Measurements from ENCODE around the gene TAF10. TPM values are rescaled to one million over a fixed set of nuclear protein-coding genes. Genes with fewer than 3 reads are reported as not detected.

Gene TAF10
- total and polyA plus RNA-seq, 5 experiments from 2014 or later: 107 to 332 (median 247) TPM

DNA sequence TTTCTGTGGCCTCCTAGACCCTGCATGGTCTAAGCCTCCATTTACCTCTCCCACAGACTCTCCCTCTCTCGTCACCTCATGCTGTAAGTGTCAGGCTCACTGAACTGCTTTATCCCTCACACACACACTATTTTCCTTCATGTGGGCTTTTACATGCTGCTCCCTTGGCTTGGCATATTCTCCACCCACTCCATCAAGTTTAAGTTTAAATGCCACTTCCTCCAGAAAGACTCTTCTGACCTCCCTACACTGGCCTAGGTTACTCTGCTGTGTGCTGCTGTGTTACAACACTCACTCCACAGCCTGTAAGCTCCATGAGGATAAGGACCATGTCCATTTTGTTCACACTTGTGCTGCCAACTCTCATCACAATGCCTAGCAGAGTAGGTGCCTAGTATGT lies 41.1 kb upstream of the TAF10 start:
- no peak overlapping the region for H3K4me3 Mint-ChIP-seq
- no peaks in the 10 kb centered on the region for H3K36me3 Mint-ChIP-seq
- ATAC-seq: no peak
- no peaks in the 10 kb centered on the region for H3K27me3 Mint-ChIP-seq
- DNase-seq: no peak
- no peak overlapping the region for H3K27ac Mint-ChIP-seq
- POLR2A ChIA-PET: interaction anchor here (0.5 to 5.8 kb wide), 6 partner anchors 9 to 41 kb away, joined by 3 to 38 read pairs (median 4); partner anchors contain the start of genes TAF10 and TPP1
- H3K9me3 Mint-ChIP-seq: no peaks in the 10 kb centered on the region
- H3K4me1 Mint-ChIP-seq: peaks cover 4 to 13% (median 10%) of the 10 kb centered on the region in 4 donors

DNA sequence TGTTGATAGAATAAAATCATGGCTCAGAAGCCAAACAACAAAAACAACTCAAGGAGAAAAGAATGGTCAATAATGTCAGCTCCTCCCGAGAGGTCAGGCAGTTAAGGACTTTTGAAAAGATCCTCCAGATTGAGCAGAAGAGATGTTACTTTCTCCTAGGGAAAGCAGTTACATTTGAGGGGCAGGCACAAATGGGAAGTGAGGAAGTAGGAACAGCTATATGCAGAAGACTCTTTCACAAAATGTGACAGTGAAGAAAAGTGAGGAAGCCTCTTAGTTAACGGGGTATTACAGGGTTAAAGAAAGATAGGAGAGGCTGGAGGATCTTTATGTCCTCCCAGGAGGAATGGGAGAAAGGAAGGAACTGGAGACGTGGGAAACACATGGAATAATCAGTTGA lies 40.2 kb upstream of the TAF10 start:
- H3K4me3 Mint-ChIP-seq: no peak overlapping the region
- DNase-seq (no peak), ATAC-seq (no peak)
- POLR2A ChIA-PET: interaction anchor here (0.9 to 1.6 kb wide), 4 partner anchors 9 to 48 kb away, joined by 3 to 7 read pairs (median 3); partner anchors contain the start of gene TAF10
- no peaks in the 10 kb centered on the region for H3K27me3 Mint-ChIP-seq
- H3K9me3 Mint-ChIP-seq: no peaks in the 10 kb centered on the region
- peaks cover 4 to 13% (median 10%) of the 10 kb centered on the region in 4 donors for H3K4me1 Mint-ChIP-seq
- no peak overlapping the region for H3K27ac Mint-ChIP-seq
- H3K36me3 Mint-ChIP-seq: no peaks in the 10 kb centered on the region

DNA sequence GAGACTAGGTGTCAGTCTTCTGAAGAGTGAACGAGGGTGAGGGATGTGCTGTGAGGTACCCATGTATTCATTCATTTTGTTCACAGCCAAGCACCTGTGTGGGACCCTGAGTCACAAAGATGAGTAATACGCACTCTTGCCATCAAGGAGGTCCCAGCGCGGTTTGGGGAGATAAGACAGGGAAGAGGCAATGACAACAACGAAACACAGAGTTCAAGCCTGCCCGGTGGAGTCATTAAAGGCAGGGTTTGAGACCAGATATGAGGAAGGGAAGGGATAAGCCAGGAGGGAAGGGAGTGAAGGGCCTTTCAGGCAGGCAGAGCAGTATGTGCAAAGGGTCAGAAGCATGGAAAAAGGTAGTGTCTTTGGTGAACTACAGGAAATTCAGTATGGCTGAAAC lies 39.0 kb upstream of the TAF10 start:
- H3K27ac Mint-ChIP-seq: no peak overlapping the region
- H3K9me3 Mint-ChIP-seq: no peaks in the 10 kb centered on the region
- H3K4me3 Mint-ChIP-seq: no peak overlapping the region
- no peaks in the 10 kb centered on the region for H3K36me3 Mint-ChIP-seq
- H3K4me1 Mint-ChIP-seq: peaks cover 0 to 2% (median 1%) of the 10 kb centered on the region in 4 donors
- H3K27me3 Mint-ChIP-seq: no peaks in the 10 kb centered on the region
- POLR2A ChIA-PET: interaction anchor here (0.6 to 2.2 kb wide), 3 partner anchors 31 to 39 kb away, joined by 3 to 7 read pairs (median 7); partner anchors contain the start of gene TAF10
- ATAC-seq: no peak
- no peak for DNase-seq

DNA sequence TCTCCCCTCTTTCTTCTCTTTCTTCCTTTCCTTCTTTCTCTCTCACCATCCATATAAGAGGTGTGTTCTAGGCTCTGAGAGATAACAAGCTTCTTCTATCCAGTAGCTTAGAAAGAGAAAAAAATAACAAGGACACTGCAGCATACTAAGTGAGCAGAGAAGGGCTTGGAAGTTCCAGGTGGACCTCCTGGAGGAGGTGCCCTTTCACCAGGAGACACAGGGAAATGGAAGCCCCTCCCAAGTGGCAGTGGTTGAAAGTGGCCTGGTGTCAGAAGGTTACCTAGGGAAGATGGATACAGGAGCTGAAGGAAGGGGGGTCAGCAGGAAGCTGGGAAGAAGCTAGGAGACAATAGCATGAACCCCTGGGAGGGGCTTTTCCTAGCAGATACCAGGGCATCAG lies 38.1 kb upstream of the TAF10 start:
- no peak overlapping the region for H3K4me3 Mint-ChIP-seq
- no peak for DNase-seq
- H3K9me3 Mint-ChIP-seq: no peaks in the 10 kb centered on the region
- peaks cover 0 to 8% (median 0%) of the 10 kb centered on the region in 4 donors for H3K4me1 Mint-ChIP-seq
- no peaks in the 10 kb centered on the region for H3K27me3 Mint-ChIP-seq
- no peak overlapping the region for H3K27ac Mint-ChIP-seq
- POLR2A ChIA-PET: interaction anchor here (0.7 to 5.6 kb wide), 5 partner anchors 11 to 38 kb away, joined by 3 to 38 read pairs (median 4); partner anchors contain the start of genes MRPL17, TAF10 and TPP1
- H3K36me3 Mint-ChIP-seq: no peaks in the 10 kb centered on the region
- no peak for ATAC-seq

DNA sequence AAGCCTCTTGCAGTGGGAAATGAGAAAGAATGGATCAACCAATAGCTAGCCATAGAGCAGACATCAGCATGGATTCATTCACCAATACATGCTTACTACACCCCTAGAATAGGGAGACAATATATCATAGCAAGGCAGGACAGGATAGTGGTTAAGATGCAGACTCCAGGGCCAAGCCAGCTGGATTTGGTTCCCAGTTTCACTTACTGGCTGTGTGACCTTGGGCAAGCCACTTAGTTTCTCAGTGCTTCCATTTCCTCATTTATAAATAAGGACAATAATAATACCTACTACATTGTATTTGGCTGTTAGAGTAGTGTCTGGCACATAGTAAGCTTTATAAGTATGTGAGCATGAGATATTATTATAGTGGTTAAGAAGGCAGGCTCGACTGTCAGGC lies 36.5 kb upstream of the TAF10 start:
- Mint-ChIP-seq H3K4me1 (peaks cover 0 to 12% (median 0%) of the 10 kb centered on the region in 4 donors), H3K27ac (no peak overlapping the region), H3K36me3 (no peaks in the 10 kb centered on the region), H3K27me3 (no peaks in the 10 kb centered on the region), H3K4me3 (no peak overlapping the region), H3K9me3 (no peaks in the 10 kb centered on the region)
- DNase-seq (no peak), ATAC-seq (no peak)
- POLR2A ChIA-PET: interaction anchor here (0.6 to 5.6 kb wide), 10 partner anchors 11 to 235 kb away, joined by 3 to 38 read pairs (median 5); partner anchors contain the start of genes MRPL17, TAF10 and TPP1

DNA sequence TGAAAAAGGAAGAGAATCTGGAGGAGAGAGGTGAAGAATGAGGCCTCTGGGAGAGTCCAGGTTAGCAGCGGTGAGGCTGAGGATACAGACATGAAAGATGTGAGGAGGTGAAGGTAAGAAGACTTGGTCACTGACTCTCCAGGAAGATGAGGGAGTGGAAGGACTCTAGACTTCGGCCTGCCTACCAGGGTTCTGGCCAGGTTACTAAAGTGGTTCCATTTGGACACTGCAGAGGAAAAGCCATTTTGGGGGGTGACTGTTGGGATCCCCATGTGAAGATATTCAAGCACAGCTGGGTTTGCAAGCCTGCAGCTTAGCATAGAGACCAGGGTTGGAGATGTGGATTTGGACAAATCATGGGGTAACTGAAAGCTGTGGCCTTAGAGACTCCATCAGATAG lies 35.8 kb upstream of the TAF10 start:
- no peak overlapping the region for H3K27ac Mint-ChIP-seq
- H3K4me1 Mint-ChIP-seq: peaks cover 0 to 12% (median 0%) of the 10 kb centered on the region in 4 donors
- no peak overlapping the region for H3K4me3 Mint-ChIP-seq
- DNase-seq (no peak), ATAC-seq (no peak)
- H3K36me3 Mint-ChIP-seq: no peaks in the 10 kb centered on the region
- no peaks in the 10 kb centered on the region for H3K9me3 Mint-ChIP-seq
- H3K27me3 Mint-ChIP-seq: no peaks in the 10 kb centered on the region
- POLR2A ChIA-PET: interaction anchor here (0.9 to 5.6 kb wide), 11 partner anchors 8 to 166 kb away, joined by 3 to 38 read pairs (median 8); partner anchors contain the start of genes ARFIP2, DCHS1, MRPL17 and TAF10

DNA sequence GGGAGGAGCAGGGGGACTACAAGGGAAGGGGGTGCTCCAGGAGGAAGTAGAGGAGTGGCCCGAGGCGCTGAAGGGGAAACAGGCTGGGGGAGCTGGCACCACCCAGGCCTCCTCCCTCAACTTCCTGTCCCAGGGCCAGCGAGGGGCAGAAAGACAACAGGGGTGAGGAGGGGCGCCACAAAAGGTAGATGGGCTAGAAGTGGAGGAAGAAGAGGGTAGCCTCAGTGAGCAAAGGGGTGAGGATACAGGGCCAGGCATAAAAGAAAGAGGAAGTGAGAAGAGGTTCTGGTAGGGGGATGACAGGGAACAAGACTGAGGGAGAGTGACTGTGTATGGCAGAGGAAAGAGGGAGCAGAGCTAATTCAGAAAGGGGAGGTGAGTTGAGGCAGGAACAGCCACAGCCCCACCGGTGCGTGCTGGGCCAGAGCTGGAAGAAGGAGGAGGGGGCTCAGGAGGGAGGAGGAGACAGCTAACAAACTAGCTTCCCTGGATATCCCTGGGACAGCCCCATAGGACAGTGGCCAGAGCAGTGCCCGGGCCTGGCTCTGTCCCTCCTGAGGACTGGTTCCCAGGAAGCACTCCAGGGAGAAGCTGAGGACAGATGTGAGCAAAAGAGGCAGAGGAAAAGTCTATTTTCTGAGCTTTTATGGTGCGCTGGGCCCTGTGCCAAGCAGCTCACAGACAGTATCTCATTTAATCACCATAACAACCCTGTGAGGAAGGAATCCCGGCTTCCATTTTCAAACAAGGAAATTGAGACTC lies 35.1 kb upstream of the TAF10 start:
- no peaks in the 10 kb centered on the region for H3K27me3 Mint-ChIP-seq
- H3K4me1 Mint-ChIP-seq: peaks cover 0 to 12% (median 0%) of the 10 kb centered on the region in 4 donors
- no peak overlapping the region for H3K27ac Mint-ChIP-seq
- POLR2A ChIA-PET: interaction anchor here (0.5 to 5.6 kb wide), 16 partner anchors 9 to 230 kb away, joined by 3 to 38 read pairs (median 4); partner anchors contain the start of genes ARFIP2, DCHS1, MRPL17 and TAF10
- H3K4me3 Mint-ChIP-seq: no peak overlapping the region
- no peaks in the 10 kb centered on the region for H3K9me3 Mint-ChIP-seq
- DNase-seq (peak in 7 of 10 donors; percentile 18 to 45 (median 37)), ATAC-seq (peak; percentile 73 to 78)
- no peaks in the 10 kb centered on the region for H3K36me3 Mint-ChIP-seq

DNA sequence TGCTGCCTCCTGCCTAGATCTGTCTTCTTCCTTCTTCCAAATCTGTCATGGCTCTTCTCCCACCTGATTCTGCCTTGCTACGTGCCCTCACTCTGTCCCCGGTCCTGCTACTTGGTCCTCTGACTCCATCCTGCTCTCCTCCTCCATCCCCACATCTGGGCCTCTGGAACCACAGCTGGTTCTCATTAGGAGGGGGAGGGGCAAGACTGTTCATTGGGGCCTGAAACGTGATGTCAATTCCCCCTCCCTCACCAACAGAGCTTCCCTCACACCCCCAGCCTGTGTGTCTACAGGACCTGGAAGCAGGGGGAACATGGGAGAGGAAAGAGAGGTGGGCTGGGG lies 34.5 kb upstream of the TAF10 start:
- Mint-ChIP-seq H3K4me3 (no peak overlapping the region), H3K4me1 (peaks cover 0 to 12% (median 0%) of the 10 kb centered on the region in 4 donors), H3K27ac (no peak overlapping the region), H3K27me3 (no peaks in the 10 kb centered on the region), H3K9me3 (no peaks in the 10 kb centered on the region), H3K36me3 (no peaks in the 10 kb centered on the region)
- ATAC-seq (peak in 1 of 2 donors; percentile 19), DNase-seq (no peak)
- POLR2A ChIA-PET: interaction anchor here (0.5 to 5.6 kb wide), 14 partner anchors 9 to 230 kb away, joined by 3 to 38 read pairs (median 6); partner anchors contain the start of genes DCHS1, MRPL17, TAF10 and TPP1

DNA sequence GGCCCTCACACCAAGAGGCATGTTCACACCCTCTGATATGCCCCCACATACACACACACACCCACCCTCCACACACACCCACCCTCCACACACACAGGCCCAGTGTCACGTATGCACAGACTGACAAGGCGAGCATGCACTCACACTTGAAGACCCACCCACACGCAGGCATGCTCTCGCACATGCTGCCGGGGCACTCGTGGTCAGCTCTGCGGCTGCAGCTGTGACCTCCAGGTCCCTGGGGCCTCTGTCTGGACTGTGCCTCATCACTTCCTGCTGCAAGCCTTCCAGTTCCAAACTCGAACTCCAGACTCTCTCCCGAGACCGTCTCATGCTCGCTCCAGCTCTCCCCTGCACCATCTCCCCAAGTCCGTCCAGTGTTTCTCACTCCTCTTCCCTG lies 34.1 kb upstream of the TAF10 start:
- Mint-ChIP-seq H3K4me3 (no peak overlapping the region), H3K27me3 (no peaks in the 10 kb centered on the region)
- no peak for ATAC-seq

DNA sequence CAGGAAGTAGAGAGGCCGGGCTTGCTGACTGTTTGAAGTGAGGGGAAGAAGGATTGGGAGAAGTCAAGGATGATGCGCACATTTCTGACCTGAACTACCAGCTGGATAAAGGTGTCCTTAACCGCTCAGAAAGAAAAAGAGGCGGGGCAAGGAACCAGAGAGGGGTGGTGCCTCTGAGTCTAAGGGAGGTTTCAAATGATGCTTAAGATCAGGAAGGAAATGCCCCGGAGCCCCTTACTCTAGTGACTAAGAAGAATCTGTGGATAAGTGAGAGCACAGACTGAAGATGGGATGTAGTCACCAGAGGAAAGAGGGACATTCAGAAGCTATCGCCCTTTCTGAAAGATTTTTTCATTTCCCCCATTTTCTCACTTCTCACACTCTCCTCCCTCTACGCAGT lies 30.9 kb upstream of the TAF10 start:
- POLR2A ChIA-PET: interaction anchor here (0.8 to 1.7 kb wide), 5 partner anchors 10 to 31 kb away, joined by 3 to 6 read pairs (median 3); partner anchors contain the start of genes TAF10 and TPP1
- H3K27ac Mint-ChIP-seq: no peak overlapping the region
- ATAC-seq (no peak), DNase-seq (no peak)
- peaks cover 0 to 10% (median 0%) of the 10 kb centered on the region in 3 donors for H3K36me3 Mint-ChIP-seq
- H3K4me1 Mint-ChIP-seq: peaks cover 2 to 17% (median 7%) of the 10 kb centered on the region in 4 donors
- H3K9me3 Mint-ChIP-seq: no peaks in the 10 kb centered on the region
- no peak overlapping the region for H3K4me3 Mint-ChIP-seq
- H3K27me3 Mint-ChIP-seq: no peaks in the 10 kb centered on the region

More for the DNA sequence above, 34.1 kb upstream of the TAF10 start:
- Mint-ChIP-seq H3K4me1 (peaks cover 0 to 12% (median 0%) of the 10 kb centered on the region in 4 donors), H3K36me3 (no peaks in the 10 kb centered on the region), H3K27ac (no peak overlapping the region), H3K9me3 (no peaks in the 10 kb centered on the region)
- POLR2A ChIA-PET: interaction anchor here (1.1 to 5.6 kb wide), 5 partner anchors 9 to 36 kb away, joined by 4 to 38 read pairs (median 18); partner anchors contain the start of genes TAF10 and TPP1
- DNase-seq: no peak

DNA sequence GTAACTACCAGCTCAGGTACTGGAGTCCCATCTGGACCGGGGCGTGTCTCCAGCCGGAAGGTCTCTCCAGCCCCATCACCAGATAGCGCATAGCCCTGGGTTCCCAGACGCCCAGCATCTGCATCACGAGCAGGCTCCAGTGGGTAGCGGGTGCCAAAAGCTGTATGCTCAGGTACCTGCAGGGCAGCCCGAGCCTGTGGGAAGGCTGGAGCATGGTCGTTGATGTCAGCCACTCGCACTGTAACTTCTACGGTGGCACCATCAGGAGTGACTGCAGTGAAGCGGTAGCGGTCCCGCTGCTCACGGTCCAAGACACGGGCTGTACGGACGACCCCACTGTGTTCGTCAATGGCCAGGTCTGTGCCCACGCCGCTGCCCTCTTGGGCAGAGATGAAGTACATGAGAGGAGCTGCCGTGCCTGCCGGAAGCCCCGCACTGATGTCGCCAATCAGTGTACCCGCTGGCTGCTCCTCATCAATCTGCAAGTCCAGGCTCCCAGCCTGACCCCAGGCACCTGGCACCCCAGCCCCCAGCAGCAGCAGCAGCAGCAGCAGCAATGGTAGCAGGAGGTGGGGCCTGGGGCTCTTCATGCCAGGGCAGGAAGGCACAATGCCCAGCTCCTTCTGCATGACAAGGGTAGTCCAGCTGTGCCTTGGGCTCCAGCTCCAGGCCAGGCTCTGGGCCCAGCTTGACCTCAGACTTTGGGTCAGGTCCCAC lies 29.1 kb upstream of the TAF10 start:
- Mint-ChIP-seq H3K36me3 (peaks cover 0 to 10% (median 0%) of the 10 kb centered on the region in 3 donors), H3K27ac (no peak overlapping the region), H3K4me3 (no peak overlapping the region), H3K27me3 (no peaks in the 10 kb centered on the region), H3K4me1 (peaks cover 2 to 17% (median 7%) of the 10 kb centered on the region in 4 donors), H3K9me3 (no peaks in the 10 kb centered on the region)
- POLR2A ChIA-PET: no interaction called here
- no peak for ATAC-seq
- DNase-seq: no peak
